Smooth muscle cell (in vitro differentiated cells): ENCODE data around the gene MED16. TPM values are rescaled to one million over a fixed set of nuclear protein-coding genes. Genes with fewer than 3 reads are reported as not detected.

Source experiments
- DNase-seq: peaks from one replicate; lab custom pipeline; 2025; ENCODE audit not compliant: unreplicated experiment; lab: John Stamatoyannopoulos, UW
- H2AFZ ChIP-seq: fragments of 200-600 bp; sonication (generic); 2 replicates; pipeline ENCODE4 v1.6.0; 2016; ENCODE audit warnings: antibody characterized with exemption, low read depth, mild to moderate bottlenecking
- H3F3A ChIP-seq: fragments of 200-600 bp; sonication (generic); 2 replicates; pipeline ENCODE4 v1.6.0; 2017; ENCODE audit warnings: antibody characterized with exemption, low read depth
- H3K27ac ChIP-seq: fragments of 200-600 bp; sonication (generic); 2 replicates; pipeline ENCODE4 v1.5.1; 2016; ENCODE audit warnings: low read depth, mild to moderate bottlenecking
- H3K27me3 ChIP-seq: fragments of 200-600 bp; sonication (generic); 2 replicates; pipeline ENCODE4 v1.6.1; 2016; ENCODE audit warnings: low read depth, mild to moderate bottlenecking
- H3K36me3 ChIP-seq: fragments of 200-600 bp; sonication (generic); 2 replicates; pipeline ENCODE4 v1.5.1; 2016; ENCODE audit warnings: low read depth
- H3K4me1 ChIP-seq: fragments of 200-600 bp; sonication (generic); 2 replicates; pipeline ENCODE4 v1.5.1; 2016; ENCODE audit warnings: low read depth
- H3K4me2 ChIP-seq: fragments of 200-600 bp; sonication (generic); 2 replicates; pipeline ENCODE4 v1.6.0; 2016; ENCODE audit warnings: mild to moderate bottlenecking
- H3K4me3 ChIP-seq: fragments of 200-600 bp; sonication (generic); 2 replicates; pipeline ENCODE4 v1.5.1; 2016; ENCODE audit warnings: mild to moderate bottlenecking
- H3K79me2 ChIP-seq: fragments of 200-600 bp; sonication (generic); 2 replicates; pipeline ENCODE4 v1.6.0; 2016; ENCODE audit warnings: low read depth, mild to moderate bottlenecking
- H3K9ac ChIP-seq: fragments of 200-600 bp; sonication (generic); 2 replicates; pipeline ENCODE4 v1.6.0; 2016; ENCODE audit warnings: low read depth
- H3K9me3 ChIP-seq: fragments of 200-600 bp; sonication (generic); replicated peaks from 2 replicates; pipeline ENCODE4 v1.5.1; 2016; ENCODE audit warnings: low read depth
- H4K20me1 ChIP-seq: fragments of 200-600 bp; sonication (generic); 2 replicates; pipeline ENCODE4 v1.6.0; 2016; ENCODE audit warnings: low read depth
- CTCF ChIP-seq: fragments of 200-600 bp; sonication (generic); IDR thresholded peaks from 2 replicates; pipeline ENCODE4 v1.5.1; 2017; ENCODE audit warnings: borderline replicate concordance, mild to moderate bottlenecking, antibody characterized with exemption; ENCODE audit not compliant: insufficient read depth, poor library complexity, severe bottlenecking
- WGBS: methylation state at CpG from one replicate; pipeline ENCODE4 v1.1.7; 2016; ENCODE audit warnings: low lambda C conversion rate; 5-methylcytosine and 5-hydroxymethylcytosine counted together
- polyA plus RNA-seq: library from polyadenylated mRNA; unstranded; fragments of >200 nt; fragmentation: Nextera tagmentation; extraction: Ambion mirVana; gene quantifications from 2 replicates; pipeline ENCODE4 v1.2.1, GENCODE V29; 2016
- total RNA-seq: library from RNA; depleted of rRNA; stranded (reverse); fragments of >200 nt; gene quantifications from 2 replicates; pipeline ENCODE4 v1.2.3, GENCODE V29; 2014

Gene MED16
- total and polyA plus RNA-seq, 2 experiments from 2014 or later, result 25.2 to 87.1 TPM

DNA sequence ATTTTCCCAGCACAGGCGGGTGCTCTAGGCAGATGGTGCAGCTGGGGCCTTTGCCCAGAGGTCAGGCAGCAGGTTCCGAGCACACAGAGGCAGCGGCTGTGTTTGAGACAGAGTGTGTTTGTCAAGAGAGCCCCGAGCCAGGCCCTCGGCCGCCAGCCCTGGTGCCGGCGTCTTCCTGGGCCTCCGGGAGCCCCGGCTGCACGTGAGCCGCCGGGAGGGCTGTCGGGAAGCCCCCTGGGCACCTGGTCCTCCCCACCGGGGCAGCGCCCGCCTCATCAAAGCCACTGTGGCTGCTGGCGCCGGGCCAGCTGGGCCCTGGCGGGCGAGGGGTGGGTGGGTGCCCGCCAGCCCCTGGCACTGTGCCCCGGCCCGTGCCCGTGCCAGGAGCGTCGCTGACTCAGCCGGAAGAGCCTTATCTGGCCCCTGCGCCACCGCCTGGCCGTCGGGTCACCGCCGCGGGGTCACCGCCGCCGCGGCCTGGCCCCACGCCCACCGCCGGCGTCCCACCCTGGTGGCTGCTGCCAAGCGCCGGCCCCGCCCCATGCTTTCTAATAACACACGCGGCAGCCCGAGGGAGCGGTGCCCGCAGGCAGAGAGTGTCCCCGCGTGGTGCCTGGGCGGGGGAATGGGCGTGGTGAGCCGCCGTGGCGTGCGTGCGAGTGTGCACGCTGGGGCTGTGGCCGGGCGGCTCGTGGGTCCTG is 47.8 kb upstream of the MED16 start:
- no peak overlapping the region for H2AFZ ChIP-seq
- DNase-seq, result no peak

GRCh38 chr19:939922-940321 is 46.9 kb upstream of the MED16 start:
- no peak for DNase-seq
- TF ChIP-seq CTCF, result no peak
- WGBS, result 97% methylated on average over 7 of the region's 7 CpGs
- no peaks in the 10 kb centered on the region for H3K9me3 ChIP-seq
- H3K4me3 ChIP-seq, result no peak overlapping the region
- H3K4me2 ChIP-seq, result no peak overlapping the region
- H2AFZ ChIP-seq, result no peak overlapping the region
- peaks cover 3% of the 10 kb centered on the region for H3F3A ChIP-seq
- H3K36me3 ChIP-seq, result no peaks in the 10 kb centered on the region
- H3K27me3 ChIP-seq, result no peaks in the 10 kb centered on the region
- H3K79me2 ChIP-seq, result peaks cover 100% of the 10 kb centered on the region
- H3K4me1 ChIP-seq, result no peaks in the 10 kb centered on the region
- H4K20me1 ChIP-seq, result peaks cover 98% of the 10 kb centered on the region
- no peak overlapping the region for H3K9ac ChIP-seq
- peak overlapping the region; percentile 13 for H3K27ac ChIP-seq

More for the DNA sequence above, 47.8 kb upstream of the MED16 start:
- Histone ChIP-seq H3K79me2 (peaks cover 100% of the 10 kb centered on the region), H3K4me1 (no peaks in the 10 kb centered on the region), H3K36me3 (no peaks in the 10 kb centered on the region), H3K4me3 (no peak overlapping the region), H4K20me1 (peaks cover 98% of the 10 kb centered on the region), H3K9ac (no peak overlapping the region), H3K27ac (no peak overlapping the region), H3K4me2 (no peak overlapping the region), H3K27me3 (no peaks in the 10 kb centered on the region), H3F3A (peaks cover 3% of the 10 kb centered on the region), H3K9me3 (no peaks in the 10 kb centered on the region)
- WGBS, result 80% methylated on average over 8 of the region's 64 CpGs
- TF ChIP-seq CTCF, result no peak

DNA sequence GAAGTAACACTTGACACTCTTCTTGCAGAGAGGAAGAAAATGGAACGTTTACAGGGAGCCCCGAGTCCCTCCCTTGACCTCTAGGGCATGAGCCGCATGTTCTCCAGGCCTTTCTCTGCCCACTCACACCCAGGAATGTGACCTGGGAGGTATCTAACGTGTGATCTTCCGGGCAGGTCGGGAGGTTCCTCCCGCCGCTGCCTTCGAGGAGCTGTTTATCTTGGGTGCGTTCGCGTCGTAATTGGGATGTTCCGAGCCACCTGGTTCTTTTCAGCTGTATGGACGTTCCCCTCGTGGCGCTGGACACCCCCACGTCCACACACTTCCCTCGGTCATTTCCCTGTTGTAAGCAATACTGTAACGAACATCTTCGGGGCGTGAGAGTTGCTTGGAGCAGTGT is 46.5 kb upstream of the MED16 start:
- no peak overlapping the region for H3K9ac ChIP-seq
- H3K27ac ChIP-seq, result peak overlapping the region; percentile 13
- TF ChIP-seq CTCF, result no peak
- peaks cover 100% of the 10 kb centered on the region for H3K79me2 ChIP-seq
- no peaks in the 10 kb centered on the region for H3K36me3 ChIP-seq
- no peak overlapping the region for H2AFZ ChIP-seq
- no peak overlapping the region for H3K4me2 ChIP-seq
- H3K9me3 ChIP-seq, result no peaks in the 10 kb centered on the region
- no peak for DNase-seq
- peaks cover 3% of the 10 kb centered on the region for H3F3A ChIP-seq
- H3K4me1 ChIP-seq, result no peaks in the 10 kb centered on the region
- WGBS, result 75% methylated on average over 22 of the region's 22 CpGs
- H4K20me1 ChIP-seq, result peaks cover 96% of the 10 kb centered on the region
- H3K4me3 ChIP-seq, result no peak overlapping the region
- H3K27me3 ChIP-seq, result no peaks in the 10 kb centered on the region
